Endothelial cell of umbilical vein (primary cell): ENCODE results near the gene THBS3. TPM values are rescaled to one million over a fixed set of nuclear protein-coding genes. Genes with fewer than 3 reads are reported as not detected.
"Not testable (repeated sequence)": the region's sequence is repeated elsewhere in the genome, so short reads cannot be mapped to it uniquely, and the experiment has no call there.

Experiments
- BruUV-seq: library from RNA; stranded (reverse); fragments of 400-500 nt; replicated peaks from 2 replicates; lab custom pipeline; 2021; lab: Mats Ljungman, UMichigan
- CTCF ChIA-PET: fragments of 300-600, 350-600 bp; sonication (Branson Sonifier 250); formaldehyde crosslinking; loops from one replicate; lab custom pipeline; 2021; ENCODE audit warnings: antibody characterized with exemption, inconsistent platforms; lab: Charles Lee
- POLR2A ChIA-PET: fragments of 300-600, 350-600 bp; sonication (Branson Sonifier 250); formaldehyde crosslinking; loops from one replicate; lab custom pipeline; 2021; ENCODE audit warnings: antibody characterized with exemption, inconsistent platforms; lab: Charles Lee
- DNase-seq: peaks from one replicate; pipeline ENCODE4 v3.0.0-alpha.2; 2011; ENCODE audit warnings: low read depth, low spot score
- FAIRE-seq: peaks from 2 replicates; lab custom pipeline; 2011; peaks lifted over from hg19 to GRCh38; lab: Jason Lieb, UNC
- H2AFZ ChIP-seq: 2 replicates; pipeline ENCODE4 v1.6.0; 2012; ENCODE audit warnings: low read depth, low read length, control low read depth, inconsistent platforms
- H3K27ac ChIP-seq: 2 replicates; pipeline ENCODE4 v1.5.1; 2011; ENCODE audit warnings: low read depth, mild to moderate bottlenecking, control low read depth, low read length, moderate library complexity; ENCODE audit not compliant: insufficient read depth
- H3K27me3 ChIP-seq, 2 experiments: 2 replicates each; pipeline versions ENCODE4 v1.6.0 to v1.6.1; 2011; ENCODE audit warnings: low read length in 2 of 2, mixed read lengths in 1 of 2; ENCODE audit not compliant: control insufficient read depth in 2 of 2, insufficient read depth in 2 of 2
- H3K36me3 ChIP-seq, 2 experiments: 2 replicates in 1 of 2; 3 replicates in 1 of 2; pipeline ENCODE4 v1.5.1; 2011; ENCODE audit warnings: low read length in 2 of 2, mild to moderate bottlenecking in 1 of 2, moderate library complexity in 1 of 2; ENCODE audit not compliant: control insufficient read depth in 2 of 2, insufficient read depth in 2 of 2; ENCODE audit errors: extremely low read depth in 1 of 2
- H3K4me1 ChIP-seq: 3 replicates; pipeline ENCODE4 v1.5.1; 2011; ENCODE audit warnings: mild to moderate bottlenecking, low read length; ENCODE audit not compliant: control insufficient read depth, insufficient read depth; ENCODE audit errors: extremely low read depth
- H3K4me2 ChIP-seq: 2 replicates; pipeline ENCODE4 v1.6.1; 2011; ENCODE audit warnings: low read length, control low read depth, mixed read lengths; ENCODE audit not compliant: insufficient read depth
- H3K4me3 ChIP-seq, 3 experiments: fragments of 200-600 bp in 1 of 3; sonication (generic), shearing (Covaris generic) in 1 of 3; replicated peaks in 1 of 3; 2 replicates each; pipeline ENCODE4 v1.5.1; 2011 to 2016; ENCODE audit warnings: control low read depth in 3 of 3, low read length in 3 of 3, mild to moderate bottlenecking in 2 of 3, inconsistent platforms in 1 of 3, low read depth in 1 of 3, moderate library complexity in 1 of 3; ENCODE audit not compliant: insufficient read depth in 1 of 3
- H3K79me2 ChIP-seq: 2 replicates; pipeline ENCODE4 v1.6.0; 2012; ENCODE audit warnings: low read length, inconsistent platforms; ENCODE audit not compliant: control insufficient read depth, insufficient read depth
- H3K9ac ChIP-seq: replicated peaks from 2 replicates; pipeline ENCODE3; 2011; ENCODE audit warnings: low read length, control low read depth; ENCODE audit not compliant: insufficient read depth; ENCODE audit errors: extremely low read depth
- H3K9me1 ChIP-seq: replicated peaks from 3 replicates; pipeline ENCODE4 v1.6.0; 2011; ENCODE audit warnings: mild to moderate bottlenecking, low read length; ENCODE audit not compliant: control insufficient read depth, insufficient read depth; ENCODE audit errors: extremely low read depth
- H3K9me3 ChIP-seq: replicated peaks from 2 replicates; pipeline ENCODE4 v1.5.1; 2012; ENCODE audit warnings: low read length, inconsistent platforms; ENCODE audit not compliant: control insufficient read depth, insufficient read depth
- H4K20me1 ChIP-seq: replicated peaks from 2 replicates; pipeline ENCODE3; 2011; ENCODE audit warnings: mild to moderate bottlenecking, low read length; ENCODE audit not compliant: control insufficient read depth, insufficient read depth; ENCODE audit errors: extremely low read depth
- POLR2A ChIP-seq: IDR thresholded peaks from 2 replicates; pipeline ENCODE4 v1.6.1; 2012; ENCODE audit warnings: low read depth, mild to moderate bottlenecking, control low read depth, low read length
- dilution Hi-C: fragments of 300-500 bp; cut with MboI; formaldehyde crosslinking; loops from one replicate; pipeline ENCODE4 v1.15.0; 2019; ENCODE audit warnings: low sequenced_read_pairs; ENCODE audit not compliant: extremely low pct_ligation_motif_present
- intact Hi-C: fragments of 100-400 bp; cut with micrococcal nuclease; formaldehyde crosslinking; loops from one replicate; pipeline ENCODE4 v1.10.0; 2022
- polyA plus RNA-seq, 4 experiments: library from polyadenylated mRNA; depleted of rRNA in 3 of 4; stranded (reverse) in 3 of 4; unstranded in 1 of 4; fragments of >200 nt; gene quantifications; 2 replicates each; pipeline versions ENCODE4 v1.2.1 to v1.2.3, GENCODE V29; 2011 to 2012; ENCODE audit warnings: missing spikeins in 1 of 4
- total RNA-seq: library from RNA; stranded (reverse); gene quantifications from 2 replicates; pipeline ENCODE4 v1.2.3, GENCODE V29; 2021
- TF ChIP-seq, protein P1 (sequence below): IDR thresholded peaks from 2 replicates; pipeline ENCODE4 v1.6.1; 2011; ENCODE audit not compliant: insufficient read depth, insufficient read length

Gene THBS3
- total and polyA plus RNA-seq, 2 donors (not counting 3 experiments of a cell fraction or from before 2014, with no cell fraction given), result 23.6 to 25.7 TPM

DNA sequence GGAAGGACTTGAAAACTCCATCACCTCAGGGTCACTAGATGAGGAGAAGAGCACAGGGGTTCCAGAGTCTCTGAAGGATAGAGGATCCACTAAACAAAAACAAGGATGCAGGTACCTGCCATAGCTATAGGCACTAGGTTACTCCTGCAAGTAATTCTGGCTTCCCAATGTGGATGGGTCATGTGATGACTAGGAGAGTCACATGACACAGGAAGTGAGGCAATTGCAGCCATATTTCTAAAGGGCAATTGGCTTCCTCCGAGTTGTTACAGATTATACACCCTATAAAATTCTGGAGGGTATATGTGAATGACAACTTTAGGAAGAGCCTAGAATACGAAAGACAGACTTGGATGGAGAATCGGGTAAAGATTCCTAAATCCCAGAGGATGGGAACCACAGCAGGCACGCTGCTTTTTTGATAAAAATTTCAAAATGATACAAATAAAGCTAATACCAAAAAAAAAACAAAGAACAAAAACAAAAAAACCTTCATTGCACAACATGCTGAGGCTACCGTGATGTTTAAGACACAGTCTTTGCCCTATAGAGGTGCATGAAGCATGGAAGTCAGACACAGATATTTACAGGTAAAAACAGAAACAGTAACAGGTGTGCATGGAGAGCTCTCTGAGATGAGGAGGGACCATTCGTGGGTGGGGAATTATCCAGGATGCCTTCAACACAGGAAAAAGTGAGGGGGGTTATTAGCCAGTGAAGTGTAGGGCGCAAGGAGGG is 11.3 kb upstream of the THBS3 start:
- no peak for TF ChIP-seq POLR2A
- TF ChIP-seq, protein P1, sequence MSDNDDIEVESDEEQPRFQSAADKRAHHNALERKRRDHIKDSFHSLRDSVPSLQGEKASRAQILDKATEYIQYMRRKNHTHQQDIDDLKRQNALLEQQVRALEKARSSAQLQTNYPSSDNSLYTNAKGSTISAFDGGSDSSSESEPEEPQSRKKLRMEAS, result peak; percentile 69
- FAIRE-seq (peak; percentile 87), DNase-seq (peak; percentile 59)
- ChIA-PET POLR2A (no interaction called here), CTCF (interaction anchor here (0.8 to 1.7 kb wide), 3 partner anchors 8 to 46 kb away, joined by 3 to 7 read pairs (median 4); partner anchors contain the start of genes KRTCAP2 and THBS3)
- no TSS peak for BruUV-seq
- Histone ChIP-seq H3K27ac (no peak overlapping the region), H3K4me1 (no peaks in the 10 kb centered on the region), H3K9me3 (no peaks in the 10 kb centered on the region), H3K9me1 (no peaks in the 10 kb centered on the region), H3K4me2 (no peak overlapping the region), H4K20me1 (no peaks in the 10 kb centered on the region), H3K79me2 (no peaks in the 10 kb centered on the region), H2AFZ (peak overlapping the region; percentile 71), H3K9ac (no peak overlapping the region), H3K4me3 (no peak overlapping the region), H3K36me3 (peaks cover 0 to 4% of the 10 kb centered on the region in 2 experiments), H3K27me3 (no peaks in the 10 kb centered on the region)
- dilution Hi-C loops, result no loop called here
- intact Hi-C loops, result no loop called here

DNA sequence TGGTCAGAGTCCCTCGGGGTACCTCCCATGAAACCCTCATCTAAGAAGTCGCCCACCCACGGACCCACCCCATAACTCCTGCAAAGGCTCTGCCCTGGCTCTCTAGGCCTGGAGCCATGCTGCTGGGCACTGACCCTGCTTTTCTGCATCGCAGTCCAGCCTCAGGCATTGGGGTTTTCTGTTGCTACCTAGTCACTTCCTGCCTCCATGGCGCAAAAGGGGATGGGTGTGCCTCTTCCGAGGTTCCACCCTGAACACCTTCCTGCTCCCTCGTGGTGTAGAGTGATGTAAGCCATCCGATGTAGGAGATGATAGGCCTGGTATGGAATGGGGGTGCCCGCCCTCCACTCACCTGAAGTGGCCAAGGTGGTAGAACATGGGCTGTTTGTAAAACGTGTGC is 7.0 kb upstream of the THBS3 start:
- H4K20me1 ChIP-seq, POLR2A ChIA-PET, H3K9me3 ChIP-seq, H3K9ac ChIP-seq, dilution Hi-C loops, DNase-seq, H3K27ac ChIP-seq, H3K4me2 ChIP-seq, H2AFZ ChIP-seq, intact Hi-C loops, H3K79me2 ChIP-seq, BruUV-seq, H3K27me3 ChIP-seq, CTCF ChIA-PET, H3K4me1 ChIP-seq, H3K4me3 ChIP-seq, H3K36me3 ChIP-seq, H3K9me1 ChIP-seq: not testable (repeated sequence)
- peak; percentile 64 for FAIRE-seq

DNA sequence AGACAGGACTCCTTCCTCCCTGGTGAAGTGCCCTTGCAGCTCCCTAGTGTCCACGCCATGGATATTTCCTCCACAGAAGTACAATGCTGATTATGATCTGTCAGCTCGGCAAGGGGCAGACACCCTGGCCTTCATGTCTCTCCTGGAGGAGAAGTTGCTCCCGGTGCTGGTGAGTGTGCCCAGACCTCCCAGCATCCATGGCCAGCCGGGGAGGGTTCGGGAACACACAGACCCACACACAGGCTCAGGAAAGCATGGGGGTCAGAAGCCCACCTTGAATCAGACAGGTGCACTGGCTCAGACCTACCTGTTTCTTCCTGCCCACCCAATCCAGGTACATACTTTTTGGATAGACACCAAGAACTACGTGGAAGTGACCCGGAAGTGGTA is 4.3 kb upstream of the THBS3 start:
- peaks cover 18% of the 10 kb centered on the region for H3K4me1 ChIP-seq
- H3K4me2 ChIP-seq, H4K20me1 ChIP-seq, FAIRE-seq, H3K79me2 ChIP-seq, H3K9ac ChIP-seq, H3K9me1 ChIP-seq, H3K36me3 ChIP-seq, H2AFZ ChIP-seq, H3K27ac ChIP-seq, dilution Hi-C loops, H3K4me3 ChIP-seq, BruUV-seq, intact Hi-C loops, H3K9me3 ChIP-seq, POLR2A ChIA-PET, H3K27me3 ChIP-seq: not testable (repeated sequence)
- CTCF ChIA-PET, result interaction anchor here (0.7 to 1.1 kb wide), 2 partner anchors 13 to 15 kb away, joined by 4 read pairs; no protein-coding TSS in a partner anchor
- DNase-seq, result peak; percentile 24
